Osteoblast (primary cell): ENCODE results near the gene SEPTIN8. TPM values are rescaled to one million over a fixed set of nuclear protein-coding genes. Genes with fewer than 3 reads are reported as not detected.

Source experiments
- DNase-seq: peaks from one replicate; pipeline ENCODE4 v3.0.0; 2011; ENCODE audit warnings: low spot score, mixed read lengths; ENCODE audit not compliant: insufficient read length; ENCODE audit errors: missing footprints
- H2AFZ ChIP-seq: 2 replicates; pipeline ENCODE4 v1.6.0; 2011; ENCODE audit warnings: mild to moderate bottlenecking, low read length
- H3K27ac ChIP-seq: 2 replicates; pipeline ENCODE4 v1.5.1; 2011; ENCODE audit warnings: mild to moderate bottlenecking, low read depth, low read length, moderate library complexity
- H3K27me3 ChIP-seq: 2 replicates; pipeline ENCODE4 v1.6.0; 2012; ENCODE audit warnings: mild to moderate bottlenecking, control low read depth, inconsistent platforms, low read length, moderate library complexity; ENCODE audit not compliant: insufficient read depth
- H3K36me3 ChIP-seq: 2 replicates; pipeline ENCODE4 v1.5.1; 2011; ENCODE audit warnings: mild to moderate bottlenecking, low read length, control low read depth, moderate library complexity; ENCODE audit not compliant: insufficient read depth
- H3K4me1 ChIP-seq: 2 replicates; pipeline ENCODE4 v1.5.1; 2011; ENCODE audit warnings: mild to moderate bottlenecking, low read length, control low read depth, moderate library complexity; ENCODE audit not compliant: insufficient read depth
- H3K4me2 ChIP-seq: 2 replicates; pipeline ENCODE4 v1.6.0; 2011; ENCODE audit warnings: mild to moderate bottlenecking, low read length; ENCODE audit not compliant: insufficient read depth
- H3K4me3 ChIP-seq: fragments of 200-600 bp; sonication (generic); 3 replicates; pipeline ENCODE4 v1.5.1; 2012; ENCODE audit warnings: mild to moderate bottlenecking, low read length, inconsistent platforms; ENCODE audit not compliant: insufficient read depth
- H3K79me2 ChIP-seq: 2 replicates; pipeline ENCODE4 v1.6.0; 2012; ENCODE audit warnings: mild to moderate bottlenecking, low read length, control low read depth, inconsistent platforms; ENCODE audit not compliant: insufficient read depth
- H3K9me3 ChIP-seq: 2 replicates; pipeline ENCODE4 v1.5.1; 2011; ENCODE audit warnings: low read depth, low read length, control low read depth
- H4K20me1 ChIP-seq: 2 replicates; pipeline ENCODE4 v1.6.0; 2012; ENCODE audit warnings: mild to moderate bottlenecking, low read length, control low read depth; ENCODE audit not compliant: insufficient read depth
- total RNA-seq: library from RNA; depleted of rRNA; stranded (reverse); fragments of >200 nt; gene quantifications from 2 replicates; pipeline ENCODE4 v1.2.3, GENCODE V29; 2012
- TF ChIP-seq, protein P1 (sequence below): IDR thresholded peaks from 2 replicates; pipeline ENCODE4 v1.5.1; 2011; ENCODE audit warnings: mild to moderate bottlenecking, low read depth, low read length, moderate library complexity; ENCODE audit errors: extremely low read depth

The SEPTIN8 gene
- total RNA-seq, 1 donor, result 33.7 TPM

DNA sequence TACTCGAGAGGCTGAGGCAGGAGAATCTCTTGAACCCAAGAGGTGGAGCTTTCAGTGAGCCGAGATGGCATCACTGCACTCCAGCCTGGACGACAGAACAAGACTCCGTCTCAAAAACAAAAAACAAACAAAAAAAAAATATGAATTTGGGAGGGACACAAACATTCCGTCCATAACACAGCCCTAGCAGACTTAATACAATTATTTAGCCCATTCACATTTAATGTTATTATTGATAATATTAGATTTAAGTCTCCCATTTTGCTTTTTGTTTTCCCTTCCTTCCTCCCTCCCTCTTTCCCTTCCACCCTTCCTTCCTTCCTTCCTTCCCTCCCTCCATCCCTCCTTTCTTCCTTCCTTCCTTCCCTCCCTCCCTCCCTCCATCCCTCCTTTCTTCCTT lies 34.4 kb downstream of the SEPTIN8 start:
- H3K4me2 ChIP-seq, result no peak overlapping the region
- H3K36me3 ChIP-seq, result no peaks in the 10 kb centered on the region
- H4K20me1 ChIP-seq, result no peaks in the 10 kb centered on the region
- no peak for DNase-seq
- H3K9me3 ChIP-seq, result no peaks in the 10 kb centered on the region
- TF ChIP-seq, protein P1, sequence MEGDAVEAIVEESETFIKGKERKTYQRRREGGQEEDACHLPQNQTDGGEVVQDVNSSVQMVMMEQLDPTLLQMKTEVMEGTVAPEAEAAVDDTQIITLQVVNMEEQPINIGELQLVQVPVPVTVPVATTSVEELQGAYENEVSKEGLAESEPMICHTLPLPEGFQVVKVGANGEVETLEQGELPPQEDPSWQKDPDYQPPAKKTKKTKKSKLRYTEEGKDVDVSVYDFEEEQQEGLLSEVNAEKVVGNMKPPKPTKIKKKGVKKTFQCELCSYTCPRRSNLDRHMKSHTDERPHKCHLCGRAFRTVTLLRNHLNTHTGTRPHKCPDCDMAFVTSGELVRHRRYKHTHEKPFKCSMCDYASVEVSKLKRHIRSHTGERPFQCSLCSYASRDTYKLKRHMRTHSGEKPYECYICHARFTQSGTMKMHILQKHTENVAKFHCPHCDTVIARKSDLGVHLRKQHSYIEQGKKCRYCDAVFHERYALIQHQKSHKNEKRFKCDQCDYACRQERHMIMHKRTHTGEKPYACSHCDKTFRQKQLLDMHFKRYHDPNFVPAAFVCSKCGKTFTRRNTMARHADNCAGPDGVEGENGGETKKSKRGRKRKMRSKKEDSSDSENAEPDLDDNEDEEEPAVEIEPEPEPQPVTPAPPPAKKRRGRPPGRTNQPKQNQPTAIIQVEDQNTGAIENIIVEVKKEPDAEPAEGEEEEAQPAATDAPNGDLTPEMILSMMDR, result no peak
- H3K27ac ChIP-seq, result no peak overlapping the region
- peaks cover 8% of the 10 kb centered on the region for H3K4me1 ChIP-seq
- no peak overlapping the region for H3K4me3 ChIP-seq
- peaks cover 47% of the 10 kb centered on the region for H3K27me3 ChIP-seq
- no peaks in the 10 kb centered on the region for H3K79me2 ChIP-seq
- H2AFZ ChIP-seq, result no peak overlapping the region

DNA sequence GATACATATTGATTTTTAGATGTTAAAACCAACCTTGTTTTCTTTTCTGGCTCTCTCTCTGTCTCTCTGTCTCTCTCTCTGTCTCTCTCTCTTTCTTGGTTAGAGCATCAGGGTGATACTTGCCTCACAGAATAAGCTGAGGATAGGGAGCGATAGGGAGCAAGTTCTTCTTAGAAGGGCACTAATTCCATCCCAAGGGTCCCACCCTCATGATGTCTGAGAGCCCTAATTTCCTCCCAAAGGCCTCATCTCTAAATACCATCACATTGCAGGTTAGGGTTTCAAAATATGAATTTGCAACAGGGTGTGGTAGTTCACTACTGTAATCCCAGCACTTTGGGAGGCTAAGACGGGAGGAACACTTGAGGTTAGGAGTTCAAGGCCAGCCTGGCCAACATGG lies 34.9 kb downstream of the SEPTIN8 start:
- H3K9me3 ChIP-seq, result no peaks in the 10 kb centered on the region
- no peak overlapping the region for H3K27ac ChIP-seq
- H3K4me1 ChIP-seq, result peaks cover 8% of the 10 kb centered on the region
- H3K36me3 ChIP-seq, result no peaks in the 10 kb centered on the region
- no peak overlapping the region for H3K4me3 ChIP-seq
- H3K4me2 ChIP-seq, result no peak overlapping the region
- no peaks in the 10 kb centered on the region for H3K79me2 ChIP-seq
- no peak overlapping the region for H2AFZ ChIP-seq
- TF ChIP-seq, protein P1, result no peak
- DNase-seq, result no peak
- no peaks in the 10 kb centered on the region for H4K20me1 ChIP-seq
- peaks cover 43% of the 10 kb centered on the region for H3K27me3 ChIP-seq

DNA sequence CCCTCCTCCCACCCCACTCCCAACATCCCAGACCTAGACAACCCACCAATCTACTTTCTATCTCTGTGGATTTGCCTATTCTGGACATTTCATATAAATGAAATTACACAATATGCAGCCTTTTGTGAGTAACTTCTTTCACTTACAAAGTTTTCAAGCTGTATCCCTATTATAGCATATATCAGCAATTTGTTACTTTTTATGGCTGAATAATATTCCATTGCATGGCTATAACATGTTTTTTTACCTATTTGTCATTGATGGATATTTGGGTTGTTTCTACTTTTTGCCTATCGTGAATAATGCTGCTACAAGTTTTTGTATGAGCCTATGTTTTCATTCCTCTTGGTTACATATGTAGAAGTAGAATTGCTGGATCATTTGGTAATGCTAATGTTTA lies 37.8 kb downstream of the SEPTIN8 start:
- H3K9me3 ChIP-seq, result no peaks in the 10 kb centered on the region
- H3K4me3 ChIP-seq, result no peak overlapping the region
- TF ChIP-seq, protein P1, result no peak
- peaks cover 12% of the 10 kb centered on the region for H3K4me1 ChIP-seq
- peaks cover 5% of the 10 kb centered on the region for H4K20me1 ChIP-seq
- H3K27ac ChIP-seq, result no peak overlapping the region
- no peak overlapping the region for H3K4me2 ChIP-seq
- peaks cover 18% of the 10 kb centered on the region for H3K79me2 ChIP-seq
- H3K36me3 ChIP-seq, result no peaks in the 10 kb centered on the region
- H3K27me3 ChIP-seq, result peaks cover 15% of the 10 kb centered on the region
- DNase-seq, result no peak
- no peak overlapping the region for H2AFZ ChIP-seq

DNA sequence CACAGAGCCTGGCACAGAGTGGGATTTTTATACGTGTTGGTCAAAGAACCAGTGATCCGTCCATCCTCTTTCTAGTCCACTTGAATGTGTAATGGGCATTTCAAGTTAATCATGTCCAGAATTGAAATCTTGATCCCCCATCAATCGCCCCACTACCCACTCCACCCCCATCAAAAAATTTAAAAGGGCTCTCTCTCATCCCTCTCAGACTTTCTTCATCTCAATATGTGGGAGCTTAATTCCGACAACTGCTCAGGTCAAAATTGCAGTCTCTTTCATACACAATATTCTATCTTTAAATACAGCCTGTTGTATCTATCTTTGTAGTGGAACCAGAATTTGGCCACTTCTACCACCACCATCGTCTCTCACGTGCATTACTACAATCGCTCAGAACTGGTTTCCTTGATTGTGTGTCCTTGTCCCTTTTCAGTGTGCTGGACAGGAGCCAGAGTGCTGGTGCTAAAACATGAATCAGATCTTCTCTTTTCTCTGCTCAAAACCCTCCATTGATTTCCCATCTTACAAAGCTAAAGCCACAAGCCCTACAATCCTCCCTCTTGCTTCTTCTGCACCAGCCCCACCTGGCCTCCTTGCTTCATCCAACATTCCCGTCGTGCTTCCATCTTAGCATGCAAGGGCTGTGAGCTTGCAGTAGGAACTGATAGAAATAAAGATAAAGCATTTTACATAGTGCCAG lies 38.9 kb downstream of the SEPTIN8 start:
- peak; percentile 77 for DNase-seq
- H3K4me3 ChIP-seq, result peak overlapping the region; percentile 95

More for the DNA sequence above, 38.9 kb downstream of the SEPTIN8 start:
- Histone ChIP-seq H3K9me3 (no peaks in the 10 kb centered on the region), H3K4me1 (peaks cover 12% of the 10 kb centered on the region), H4K20me1 (peaks cover 5% of the 10 kb centered on the region), H3K4me2 (peak overlapping the region; percentile 93), H3K79me2 (peaks cover 18% of the 10 kb centered on the region), H3K27me3 (peaks cover 12% of the 10 kb centered on the region), H3K27ac (no peak overlapping the region), H2AFZ (peak overlapping the region; percentile 94), H3K36me3 (peaks cover 4% of the 10 kb centered on the region)
- TF ChIP-seq, protein P1, result no peak
